ENCODE measurements around the gene SDE2.
A peak's percentile ranks its signal among the peaks of the same experiment; 100 is the strongest.

Gene SDE2

GRCh38 chr1:225999227-225999911 is at the start of gene SDE2:
TSS of gene SDE2 (minus strand) at chr1:225999343. CDS start at chr1:225999312, 31 bp downstream.
- peak within 1 kb of the TSS; percentile 64 for H3K4me3 ChIP-seq (ENCODE audit: low read depth, low read length)
- peak; percentile 97 for DNase-seq (ENCODE audit: low read depth)

DNA sequence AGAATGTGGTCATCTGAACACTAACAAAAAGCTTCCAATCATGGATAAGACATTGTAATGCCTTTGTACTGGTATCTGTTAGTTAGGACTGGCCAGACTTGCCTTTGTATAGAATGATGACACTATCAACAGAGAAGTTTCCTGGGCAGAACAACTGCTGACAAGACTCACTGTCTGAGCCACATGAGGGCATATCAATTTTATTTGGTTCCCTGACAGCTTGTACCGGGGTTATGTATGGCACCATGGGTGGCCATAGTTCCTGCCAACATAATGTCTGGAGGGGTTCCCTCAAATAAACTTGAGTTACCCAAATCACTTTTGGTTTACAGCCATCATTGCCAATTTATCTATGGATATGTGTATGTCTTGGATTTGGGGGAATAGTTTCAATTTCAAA is 49.7 kb upstream of the SDE2 start:
- H3K4me3 ChIP-seq (ENCODE audit: low read depth, low read length), result no peak overlapping the region
- DNase-seq (ENCODE audit: low read depth), result no peak

DNA sequence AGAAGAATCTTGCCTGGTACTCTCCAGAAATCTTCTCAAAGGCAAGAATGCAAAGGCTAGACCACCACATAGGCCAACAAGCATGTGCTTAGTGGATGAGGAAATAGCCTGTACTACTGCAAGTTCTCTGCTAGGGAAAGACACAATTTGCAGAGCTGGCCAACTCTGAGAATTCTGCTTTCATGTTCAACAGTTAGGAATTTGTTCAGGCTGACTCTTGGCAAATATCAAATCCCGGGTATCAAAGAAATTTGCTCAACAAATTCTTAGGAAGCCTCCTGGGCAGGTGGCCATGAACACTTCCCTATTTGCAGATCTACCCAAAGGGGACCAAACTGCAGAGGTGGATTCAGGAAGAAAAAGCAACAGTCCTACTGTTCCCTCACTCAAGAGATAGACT is 48.4 kb upstream of the SDE2 start:
- no peak for DNase-seq (ENCODE audit: low read depth)
- H3K4me3 ChIP-seq (ENCODE audit: low read depth, low read length), result no peak overlapping the region

DNA sequence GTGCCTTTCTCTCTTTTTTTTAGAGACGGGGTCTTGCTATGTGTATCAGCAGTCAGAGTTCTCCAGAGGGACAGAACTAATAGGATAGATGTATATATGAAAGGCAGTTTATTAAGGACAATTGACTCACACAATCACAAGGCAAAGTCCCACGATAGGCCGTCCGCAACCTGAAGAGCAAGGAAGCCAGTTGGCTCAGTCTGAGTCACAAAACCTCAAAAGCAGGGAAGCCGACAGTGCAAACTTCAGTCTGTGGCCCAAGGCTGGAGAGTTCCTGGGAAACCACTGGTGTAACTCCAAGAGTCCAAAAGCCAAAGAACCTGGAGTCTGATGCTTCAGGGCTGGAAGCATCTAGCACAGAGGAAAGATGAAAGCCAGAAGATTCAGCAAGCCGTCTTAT is 47.1 kb upstream of the SDE2 start:
- DNase-seq (ENCODE audit: low read depth), result peak; percentile 48
- no peak overlapping the region for H3K4me3 ChIP-seq (ENCODE audit: low read depth, low read length)

DNA sequence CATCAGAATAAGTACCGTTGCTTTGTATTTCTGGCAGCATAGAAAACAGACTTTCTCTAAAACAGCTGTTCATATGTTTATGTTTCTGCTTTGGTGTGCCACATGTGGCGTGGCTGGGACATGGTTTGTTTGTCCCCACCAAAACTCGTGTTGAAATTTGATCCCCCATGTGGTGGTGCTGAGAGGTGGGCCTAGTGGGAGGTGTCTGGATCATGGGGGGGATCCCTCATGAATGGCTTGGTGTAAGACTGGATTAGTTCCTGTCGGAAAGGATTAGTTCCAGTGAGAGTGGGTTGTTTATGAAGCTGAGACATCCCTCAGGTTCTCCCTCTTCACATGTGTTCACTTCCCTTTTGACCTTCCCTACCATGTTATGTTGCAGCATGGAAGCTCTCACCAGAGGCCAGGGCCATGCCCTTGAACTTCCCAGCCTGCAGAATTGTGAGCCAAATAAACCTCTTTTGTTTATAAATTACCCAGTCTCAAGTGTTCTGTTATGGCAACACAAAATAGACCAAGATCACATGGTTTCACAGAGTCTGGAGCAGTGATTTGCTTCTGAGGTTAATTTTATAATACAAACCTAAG is 45.5 kb upstream of the SDE2 start:
- DNase-seq (ENCODE audit: low read depth), result no peak
- no peak overlapping the region for H3K4me3 ChIP-seq (ENCODE audit: low read depth, low read length)

DNA sequence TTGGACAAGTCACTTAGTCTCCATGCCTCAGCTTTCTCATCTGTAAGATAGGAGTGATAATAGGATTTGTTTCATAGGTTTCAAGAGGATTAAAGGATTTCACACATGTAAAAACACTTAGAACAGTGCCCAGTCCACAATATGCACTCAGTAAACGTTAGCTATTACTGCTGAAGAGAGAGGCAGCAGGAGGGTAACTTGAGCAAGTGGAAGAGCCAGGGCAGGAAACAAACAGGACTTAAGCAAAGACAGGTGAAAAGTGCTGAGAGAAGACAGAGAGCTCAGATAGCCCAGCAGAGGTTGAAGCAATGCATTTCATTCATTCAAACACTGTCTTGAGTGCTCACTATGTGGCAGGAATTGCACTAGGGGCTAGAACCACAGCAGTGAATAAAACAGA is 42.3 kb upstream of the SDE2 start:
- no peak for DNase-seq (ENCODE audit: low read depth)
- no peak overlapping the region for H3K4me3 ChIP-seq (ENCODE audit: low read depth, low read length)

DNA sequence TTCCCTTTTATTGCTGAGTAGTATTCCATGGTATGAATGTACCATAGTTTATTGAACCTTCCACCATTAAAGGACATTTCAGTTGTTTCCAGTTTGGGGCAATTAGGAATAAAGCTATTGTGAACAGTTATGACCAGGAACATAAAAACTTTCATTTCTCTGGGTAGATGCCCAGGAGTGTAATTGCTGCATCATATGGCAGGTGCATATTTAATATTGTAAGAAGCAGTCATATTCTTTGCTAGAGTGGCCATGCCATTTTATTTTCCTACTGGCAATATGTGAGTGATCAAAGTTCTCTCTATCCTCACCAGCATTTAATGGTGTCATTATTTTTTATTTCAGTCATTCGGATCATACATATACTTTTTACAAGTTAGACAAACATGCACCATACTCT is 39.5 kb upstream of the SDE2 start:
- DNase-seq (ENCODE audit: low read depth), result no peak
- no peak overlapping the region for H3K4me3 ChIP-seq (ENCODE audit: low read depth, low read length)

DNA sequence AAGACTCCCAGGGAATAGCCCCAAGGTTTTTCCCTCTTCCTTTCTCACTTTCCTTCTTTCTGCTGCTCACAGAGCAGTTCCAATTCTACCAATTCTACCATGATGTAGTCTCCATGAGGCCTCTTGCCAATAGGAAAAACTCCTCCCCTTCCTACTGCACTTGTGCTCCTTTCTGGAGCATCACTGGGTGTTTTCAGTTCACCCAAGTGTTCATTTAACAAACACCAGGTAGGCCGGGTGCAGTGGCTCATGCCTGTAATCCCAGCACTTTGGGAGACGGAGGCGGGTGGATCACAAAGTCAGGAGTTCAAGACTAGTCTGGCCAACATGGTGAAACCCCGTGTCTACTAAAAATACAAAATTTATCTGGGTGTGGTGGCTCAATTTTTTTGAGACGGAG is 36.8 kb upstream of the SDE2 start:
- DNase-seq (ENCODE audit: low read depth), result no peak
- H3K4me3 ChIP-seq (ENCODE audit: low read depth, low read length), result no peak overlapping the region

DNA sequence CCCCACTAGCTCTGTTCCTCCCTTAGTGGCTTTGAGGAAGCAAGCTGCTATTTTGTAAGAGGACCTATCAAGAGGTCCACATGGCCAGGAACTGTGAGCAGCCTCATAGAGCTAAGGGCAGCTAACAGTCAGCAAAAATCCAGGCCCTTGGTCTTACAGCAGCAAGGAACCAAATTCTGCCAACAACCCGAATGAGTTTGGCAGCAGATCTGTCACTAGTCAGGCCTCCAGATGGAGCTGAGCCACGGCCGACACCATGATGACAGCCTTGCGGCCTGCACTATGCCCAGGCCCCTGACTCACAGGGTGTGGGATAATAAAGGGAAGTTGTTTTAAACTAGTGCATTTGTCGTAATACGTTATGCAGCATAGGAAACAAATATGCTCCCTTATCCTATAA is 35.3 kb upstream of the SDE2 start:
- DNase-seq (ENCODE audit: low read depth), result peak; percentile 95
- H3K4me3 ChIP-seq (ENCODE audit: low read depth, low read length), result no peak overlapping the region

DNA sequence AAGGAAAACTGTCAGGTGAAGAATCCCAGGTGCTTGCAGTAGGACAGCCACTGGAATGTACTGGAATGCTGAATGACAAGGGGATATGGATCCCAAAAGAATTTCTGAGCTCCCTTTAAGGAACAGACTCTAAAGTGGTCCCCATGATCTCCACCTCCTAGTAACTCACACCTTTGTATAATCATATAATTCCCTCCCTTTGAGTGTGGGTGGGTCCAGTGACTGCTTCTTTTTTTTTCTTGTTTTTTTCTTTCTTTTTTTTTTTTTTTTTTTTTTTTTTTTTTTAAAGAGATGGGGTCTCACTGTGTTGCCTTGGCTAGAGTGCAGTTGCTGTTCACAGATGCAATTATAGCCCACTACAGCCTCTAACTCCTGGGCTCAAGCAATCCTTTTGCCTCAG is 34.8 kb upstream of the SDE2 start:
- DNase-seq (ENCODE audit: low read depth), result no peak
- H3K4me3 ChIP-seq (ENCODE audit: low read depth, low read length), result no peak overlapping the region

DNA sequence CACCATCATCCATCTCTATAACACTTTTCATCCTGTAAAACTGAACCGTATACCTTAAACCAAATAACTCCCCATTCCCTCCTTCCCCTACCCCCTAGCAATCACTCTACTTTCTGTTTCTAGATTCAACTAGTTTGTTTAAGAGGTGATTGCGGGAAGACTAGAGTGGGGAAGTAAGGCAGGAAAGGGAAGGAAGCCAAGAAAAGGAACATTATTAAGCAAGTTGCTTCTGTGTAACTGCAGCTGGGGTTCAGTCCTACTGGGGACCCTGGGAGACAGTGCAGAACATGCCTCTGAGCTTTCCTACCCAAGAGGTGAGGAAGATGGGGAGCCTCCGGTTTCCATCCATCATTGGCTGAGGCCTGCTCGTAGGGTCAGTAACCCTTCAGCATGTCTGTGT is 34.4 kb upstream of the SDE2 start:
- no peak for DNase-seq (ENCODE audit: low read depth)

GRCh38 chr1:226029568-226030225 is 30.6 kb upstream of the SDE2 start:
- no peak for DNase-seq (ENCODE audit: low read depth)
- H3K4me3 ChIP-seq (ENCODE audit: low read depth, low read length), result no peak overlapping the region

More for the DNA sequence above, 34.4 kb upstream of the SDE2 start:
- H3K4me3 ChIP-seq (ENCODE audit: low read depth, low read length), result no peak overlapping the region

DNA sequence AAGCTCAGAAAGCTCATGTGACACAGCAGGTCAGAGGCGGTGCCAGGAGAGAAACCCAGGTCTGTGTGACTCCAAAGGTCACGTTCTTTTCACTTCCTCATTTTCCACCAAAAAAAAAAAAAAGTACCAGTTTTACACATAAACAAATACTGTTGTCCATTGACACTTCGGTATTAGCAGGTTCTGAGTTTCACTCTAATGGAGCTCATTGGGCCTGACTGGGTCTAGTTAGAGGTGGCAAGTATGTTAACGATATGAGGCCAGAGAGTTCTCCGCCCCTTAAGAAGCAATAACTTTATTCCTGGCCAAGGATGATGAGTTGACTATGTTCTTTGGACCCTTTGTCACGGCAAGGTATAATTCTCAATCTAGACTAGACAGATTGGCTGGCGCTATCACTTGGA is 30.0 kb upstream of the SDE2 start:
- no peak overlapping the region for H3K4me3 ChIP-seq (ENCODE audit: low read depth, low read length)
- no peak for DNase-seq (ENCODE audit: low read depth)

- DNase-seq (ENCODE audit: low read depth), result no peak
- no peak overlapping the region for H3K4me3 ChIP-seq (ENCODE audit: low read depth, low read length)
Observed at GRCh38 chr1:226027538-226028217, 28.5 kb upstream of the SDE2 start.

DNA sequence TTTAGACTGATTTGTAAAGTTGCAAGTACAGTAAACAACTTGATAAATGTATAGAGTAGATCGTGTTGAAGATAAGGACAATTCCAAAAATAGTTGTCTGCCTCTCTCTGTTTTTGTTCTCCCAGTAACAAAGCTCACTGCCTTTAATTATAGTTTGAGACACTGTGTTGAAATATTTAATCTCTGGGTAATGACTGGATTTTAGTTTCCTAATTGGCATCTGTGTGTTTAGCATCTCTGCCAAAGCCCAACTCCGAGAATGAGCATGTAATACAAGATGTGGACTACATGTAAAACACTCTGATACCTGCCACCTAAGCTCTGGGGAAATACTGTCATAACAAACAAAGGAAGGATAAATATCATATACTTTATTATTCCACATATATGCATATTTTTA is 27.7 kb upstream of the SDE2 start:
- DNase-seq (ENCODE audit: low read depth), result no peak
- no peak overlapping the region for H3K4me3 ChIP-seq (ENCODE audit: low read depth, low read length)

DNA sequence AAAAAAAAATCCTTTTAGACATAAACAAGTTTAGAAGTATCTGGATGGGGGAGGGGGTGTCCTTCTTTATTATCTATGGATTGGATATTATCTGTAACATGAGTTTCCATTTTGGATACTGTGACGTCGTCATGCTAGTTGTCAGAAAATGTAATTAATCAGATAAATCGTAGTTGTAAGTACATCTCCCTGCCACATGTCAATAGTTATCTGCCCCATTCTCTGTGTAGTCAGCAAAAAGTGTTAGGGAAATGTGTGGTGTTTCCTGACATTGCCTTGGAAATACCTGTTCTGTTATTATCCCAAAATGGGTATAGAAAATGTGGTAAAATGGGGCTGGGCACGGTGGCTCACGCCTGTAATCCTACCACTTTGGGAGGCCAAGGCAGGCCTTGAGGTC is 24.6 kb upstream of the SDE2 start:
- no peak for DNase-seq (ENCODE audit: low read depth)
- H3K4me3 ChIP-seq (ENCODE audit: low read depth, low read length), result no peak overlapping the region

DNA sequence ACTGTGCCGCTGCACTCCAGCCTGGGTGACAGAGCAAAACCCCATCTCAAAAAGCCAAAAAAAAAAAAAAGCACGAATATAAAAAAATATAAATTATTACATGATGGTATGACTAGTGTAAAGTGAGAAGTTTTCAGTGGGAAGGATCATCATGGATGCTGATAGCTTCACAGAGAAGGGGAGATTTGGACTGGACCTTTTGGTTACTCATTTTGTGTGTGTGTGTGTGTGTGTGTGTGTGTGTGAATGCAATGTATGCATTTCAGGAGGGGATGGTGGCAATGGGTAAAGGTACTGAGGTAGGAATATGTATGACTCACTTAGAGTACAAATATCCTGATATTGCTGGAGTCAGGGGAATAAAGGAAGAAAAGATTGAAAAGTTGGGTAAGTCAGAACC is 22.7 kb upstream of the SDE2 start:
- no peak overlapping the region for H3K4me3 ChIP-seq (ENCODE audit: low read depth, low read length)
- no peak for DNase-seq (ENCODE audit: low read depth)

DNA sequence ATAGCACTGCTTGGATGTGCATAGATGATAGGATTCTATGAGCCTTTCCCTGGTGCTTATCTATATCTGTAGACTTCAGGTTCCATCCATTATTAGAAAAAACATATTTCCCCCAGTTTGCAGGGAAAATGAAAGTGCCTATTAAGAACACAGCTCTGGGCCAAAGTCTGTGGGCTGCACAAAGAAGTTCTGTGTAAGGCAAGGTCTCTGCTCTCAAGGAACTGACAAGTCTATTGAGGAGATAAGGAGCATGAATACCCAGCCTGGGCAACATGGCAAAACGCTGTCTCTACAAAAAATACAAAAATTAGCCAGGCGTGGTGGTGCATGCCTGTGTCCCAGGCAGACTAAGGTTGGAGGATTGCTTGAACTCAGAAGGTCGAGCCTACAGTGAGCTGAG is 22.3 kb upstream of the SDE2 start:
- no peak for DNase-seq (ENCODE audit: low read depth)
- H3K4me3 ChIP-seq (ENCODE audit: low read depth, low read length), result no peak overlapping the region

GRCh38 chr1:226019572-226019971 is 20.4 kb upstream of the SDE2 start:
- no peak overlapping the region for H3K4me3 ChIP-seq (ENCODE audit: low read depth, low read length)
- no peak for DNase-seq (ENCODE audit: low read depth)

- no peak overlapping the region for H3K4me3 ChIP-seq (ENCODE audit: low read depth, low read length)
- DNase-seq (ENCODE audit: low read depth), result no peak
Observed at GRCh38 chr1:226017070-226017469, 17.9 kb upstream of the SDE2 start.

DNA sequence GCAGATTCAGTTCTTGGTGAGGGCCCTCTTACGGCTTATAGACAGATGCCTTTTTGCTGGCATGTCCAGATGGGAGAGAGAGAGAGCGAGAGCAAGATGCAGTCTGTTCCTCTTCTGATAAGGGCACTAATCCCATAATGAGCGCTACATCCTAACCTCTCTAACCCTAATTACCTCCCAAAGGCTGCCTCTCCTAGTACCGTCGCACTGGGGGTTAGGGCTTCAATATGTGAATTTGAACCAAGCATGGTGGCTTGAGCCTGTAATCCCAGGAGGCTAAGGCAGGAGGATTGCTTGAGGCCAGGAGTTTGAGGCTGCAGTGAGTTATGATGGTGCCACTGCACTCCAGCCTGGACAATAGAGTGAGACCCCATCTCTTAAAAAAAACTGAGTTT is 10.5 kb upstream of the SDE2 start:
- no peak overlapping the region for H3K4me3 ChIP-seq (ENCODE audit: low read depth, low read length)
- DNase-seq (ENCODE audit: low read depth), result no peak
